Ishikawa (cell line): ENCODE data around the gene PALM3.
A peak's percentile ranks its signal among the peaks of the same experiment; 100 is the strongest.

Experiments
- CEBPB ChIP-seq: IDR thresholded peaks from 2 replicates; pipeline ENCODE4 v1.6.1; 2012
- CREB1 ChIP-seq: IDR thresholded peaks from 2 replicates; pipeline ENCODE4 v1.6.1; 2012; ENCODE audit warnings: low read depth
- EGR1 ChIP-seq: IDR thresholded peaks from 2 replicates; pipeline ENCODE4 v1.6.1; 2012
- EP300 ChIP-seq: IDR thresholded peaks from 2 replicates; pipeline ENCODE4 v1.6.1; 2012; ENCODE audit warnings: borderline replicate concordance
- FOXM1 ChIP-seq: IDR thresholded peaks from 2 replicates; pipeline ENCODE4 v1.6.1; 2012; ENCODE audit warnings: low read depth, borderline replicate concordance
- MAX ChIP-seq: IDR thresholded peaks from 2 replicates; pipeline ENCODE4 v1.6.1; 2012
- NFIC ChIP-seq: IDR thresholded peaks from 2 replicates; pipeline ENCODE4 v1.6.1; 2012
- RAD21 ChIP-seq: IDR thresholded peaks from 2 replicates; pipeline ENCODE4 v1.6.1; 2012; ENCODE audit warnings: low read depth
- REST ChIP-seq: IDR thresholded peaks from 2 replicates; pipeline ENCODE4 v1.6.1; 2012; ENCODE audit warnings: low read depth, mild to moderate bottlenecking
- TAF1 ChIP-seq: IDR thresholded peaks from 2 replicates; pipeline ENCODE4 v1.6.1; 2012; ENCODE audit warnings: low read depth, mild to moderate bottlenecking
- TCF12 ChIP-seq: IDR thresholded peaks from 2 replicates; pipeline ENCODE4 v1.6.1; 2012; ENCODE audit warnings: low read depth
- TEAD4 ChIP-seq: IDR thresholded peaks from 2 replicates; pipeline ENCODE4 v1.6.1; 2012
- USF1 ChIP-seq: IDR thresholded peaks from 2 replicates; pipeline ENCODE4 v1.6.1; 2012
- YY1 ChIP-seq: IDR thresholded peaks from 2 replicates; pipeline ENCODE4 v1.6.1; 2012; ENCODE audit warnings: low read depth
- ZBTB7A ChIP-seq: IDR thresholded peaks from 2 replicates; pipeline ENCODE4 v1.6.1; 2012; ENCODE audit warnings: low read depth

The PALM3 gene

GRCh38 chr19:14023404-14024235 lies 38.3 kb downstream of the PALM3 start:
- TF ChIP-seq RAD21 (peak; percentile 15; the same call in 1 of the 2 replicates), REST (no peak)

GRCh38 chr19:14022469-14022868 lies 39.4 kb downstream of the PALM3 start:
- TF ChIP-seq TAF1: no peak

- TF ChIP-seq RAD21: no peak
- TF ChIP-seq CEBPB: no peak
- no peak for TF ChIP-seq TCF12
- no peak for TF ChIP-seq EGR1
- TF ChIP-seq TAF1: no peak
- TF ChIP-seq MAX: no peak
- no peak for TF ChIP-seq NFIC
- no peak for TF ChIP-seq ZBTB7A
- TF ChIP-seq CREB1: no peak
- TF ChIP-seq TEAD4: no peak
- no peak for TF ChIP-seq FOXM1
- TF ChIP-seq YY1: no peak
- no peak for TF ChIP-seq REST
- no peak for TF ChIP-seq USF1
- no peak for TF ChIP-seq EP300
Measured at GRCh38 chr19:14021474-14021873, 40.4 kb downstream of the PALM3 start.

- no peak for TF ChIP-seq MAX
- no peak for TF ChIP-seq TCF12
- no peak for TF ChIP-seq CREB1
- no peak for TF ChIP-seq NFIC
- TF ChIP-seq FOXM1: no peak
- no peak for TF ChIP-seq EP300
- TF ChIP-seq REST: no peak
- TF ChIP-seq ZBTB7A: no peak
- no peak for TF ChIP-seq EGR1
- no peak for TF ChIP-seq TAF1
- TF ChIP-seq USF1: no peak
- no peak for TF ChIP-seq CEBPB
- no peak for TF ChIP-seq YY1
- TF ChIP-seq RAD21: no peak
- no peak for TF ChIP-seq TEAD4
Measured at GRCh38 chr19:14019100-14019499, 42.8 kb downstream of the PALM3 start.

- no peak for TF ChIP-seq MAX
- TF ChIP-seq USF1: no peak
- TF ChIP-seq FOXM1: no peak
- no peak for TF ChIP-seq TCF12
- TF ChIP-seq RAD21: no peak
- TF ChIP-seq TAF1: no peak
- TF ChIP-seq CEBPB: no peak
- TF ChIP-seq EP300: no peak
- TF ChIP-seq ZBTB7A: no peak
- no peak for TF ChIP-seq YY1
- TF ChIP-seq NFIC: no peak
- TF ChIP-seq TEAD4: no peak
- TF ChIP-seq EGR1: no peak
- TF ChIP-seq CREB1: no peak
- TF ChIP-seq REST: no peak
Measured at GRCh38 chr19:14015524-14016035, 46.3 kb downstream of the PALM3 start.
